Osteoblast (primary cell): Measurements from ENCODE around the gene SLC9A9. TPM values are rescaled to one million over a fixed set of nuclear protein-coding genes. Genes with fewer than 3 reads are reported as not detected.

ENCODE experiments used
- DNase-seq: peaks from one replicate; pipeline ENCODE4 v3.0.0; 2011; ENCODE audit warnings: low spot score, mixed read lengths; ENCODE audit not compliant: insufficient read length; ENCODE audit errors: missing footprints
- H2AFZ ChIP-seq: 2 replicates; pipeline ENCODE4 v1.6.0; 2011; ENCODE audit warnings: mild to moderate bottlenecking, low read length
- H3K27ac ChIP-seq: 2 replicates; pipeline ENCODE4 v1.5.1; 2011; ENCODE audit warnings: mild to moderate bottlenecking, low read depth, low read length, moderate library complexity
- H3K27me3 ChIP-seq: 2 replicates; pipeline ENCODE4 v1.6.0; 2012; ENCODE audit warnings: mild to moderate bottlenecking, control low read depth, inconsistent platforms, low read length, moderate library complexity; ENCODE audit not compliant: insufficient read depth
- H3K36me3 ChIP-seq: 2 replicates; pipeline ENCODE4 v1.5.1; 2011; ENCODE audit warnings: mild to moderate bottlenecking, low read length, control low read depth, moderate library complexity; ENCODE audit not compliant: insufficient read depth
- H3K4me1 ChIP-seq: 2 replicates; pipeline ENCODE4 v1.5.1; 2011; ENCODE audit warnings: mild to moderate bottlenecking, low read length, control low read depth, moderate library complexity; ENCODE audit not compliant: insufficient read depth
- H3K4me2 ChIP-seq: 2 replicates; pipeline ENCODE4 v1.6.0; 2011; ENCODE audit warnings: mild to moderate bottlenecking, low read length; ENCODE audit not compliant: insufficient read depth
- H3K4me3 ChIP-seq: fragments of 200-600 bp; sonication (generic); 3 replicates; pipeline ENCODE4 v1.5.1; 2012; ENCODE audit warnings: mild to moderate bottlenecking, low read length, inconsistent platforms; ENCODE audit not compliant: insufficient read depth
- H3K79me2 ChIP-seq: 2 replicates; pipeline ENCODE4 v1.6.0; 2012; ENCODE audit warnings: mild to moderate bottlenecking, low read length, control low read depth, inconsistent platforms; ENCODE audit not compliant: insufficient read depth
- H3K9me3 ChIP-seq: 2 replicates; pipeline ENCODE4 v1.5.1; 2011; ENCODE audit warnings: low read depth, low read length, control low read depth
- H4K20me1 ChIP-seq: 2 replicates; pipeline ENCODE4 v1.6.0; 2012; ENCODE audit warnings: mild to moderate bottlenecking, low read length, control low read depth; ENCODE audit not compliant: insufficient read depth
- total RNA-seq: library from RNA; depleted of rRNA; stranded (reverse); fragments of >200 nt; gene quantifications from 2 replicates; pipeline ENCODE4 v1.2.3, GENCODE V29; 2012
- TF ChIP-seq, protein P1 (sequence below): IDR thresholded peaks from 2 replicates; pipeline ENCODE4 v1.5.1; 2011; ENCODE audit warnings: mild to moderate bottlenecking, low read depth, low read length, moderate library complexity; ENCODE audit errors: extremely low read depth

Gene SLC9A9
- total RNA-seq, 1 donor = 6.5 TPM

DNA sequence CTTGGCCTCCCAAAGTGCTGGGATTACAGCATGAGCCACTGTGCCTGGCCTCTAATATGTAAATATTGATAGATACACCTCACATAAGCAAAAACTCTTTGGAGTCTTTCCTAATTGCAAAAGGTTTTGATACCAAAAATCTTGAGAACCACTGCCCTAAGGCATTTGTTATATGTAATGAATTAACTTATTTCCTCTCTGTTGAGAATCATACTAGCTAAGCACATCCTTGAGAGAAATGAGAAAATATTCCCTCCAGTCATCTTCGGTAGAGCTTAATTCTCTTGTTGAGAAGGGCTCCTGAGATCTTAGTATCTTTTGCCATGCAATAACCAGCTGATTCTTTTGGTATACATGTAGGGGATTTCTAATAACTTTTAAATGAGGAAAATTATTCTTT, 190.2 kb downstream of the SLC9A9 start:
- no peak for DNase-seq
- no peaks in the 10 kb centered on the region for H3K9me3 ChIP-seq
- H4K20me1 ChIP-seq = no peaks in the 10 kb centered on the region
- no peaks in the 10 kb centered on the region for H3K27me3 ChIP-seq
- no peak overlapping the region for H2AFZ ChIP-seq
- TF ChIP-seq, protein P1, sequence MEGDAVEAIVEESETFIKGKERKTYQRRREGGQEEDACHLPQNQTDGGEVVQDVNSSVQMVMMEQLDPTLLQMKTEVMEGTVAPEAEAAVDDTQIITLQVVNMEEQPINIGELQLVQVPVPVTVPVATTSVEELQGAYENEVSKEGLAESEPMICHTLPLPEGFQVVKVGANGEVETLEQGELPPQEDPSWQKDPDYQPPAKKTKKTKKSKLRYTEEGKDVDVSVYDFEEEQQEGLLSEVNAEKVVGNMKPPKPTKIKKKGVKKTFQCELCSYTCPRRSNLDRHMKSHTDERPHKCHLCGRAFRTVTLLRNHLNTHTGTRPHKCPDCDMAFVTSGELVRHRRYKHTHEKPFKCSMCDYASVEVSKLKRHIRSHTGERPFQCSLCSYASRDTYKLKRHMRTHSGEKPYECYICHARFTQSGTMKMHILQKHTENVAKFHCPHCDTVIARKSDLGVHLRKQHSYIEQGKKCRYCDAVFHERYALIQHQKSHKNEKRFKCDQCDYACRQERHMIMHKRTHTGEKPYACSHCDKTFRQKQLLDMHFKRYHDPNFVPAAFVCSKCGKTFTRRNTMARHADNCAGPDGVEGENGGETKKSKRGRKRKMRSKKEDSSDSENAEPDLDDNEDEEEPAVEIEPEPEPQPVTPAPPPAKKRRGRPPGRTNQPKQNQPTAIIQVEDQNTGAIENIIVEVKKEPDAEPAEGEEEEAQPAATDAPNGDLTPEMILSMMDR = no peak
- H3K4me3 ChIP-seq = no peak overlapping the region
- no peak overlapping the region for H3K4me2 ChIP-seq
- H3K79me2 ChIP-seq = no peaks in the 10 kb centered on the region
- no peak overlapping the region for H3K27ac ChIP-seq
- no peaks in the 10 kb centered on the region for H3K4me1 ChIP-seq
- H3K36me3 ChIP-seq = no peaks in the 10 kb centered on the region

DNA sequence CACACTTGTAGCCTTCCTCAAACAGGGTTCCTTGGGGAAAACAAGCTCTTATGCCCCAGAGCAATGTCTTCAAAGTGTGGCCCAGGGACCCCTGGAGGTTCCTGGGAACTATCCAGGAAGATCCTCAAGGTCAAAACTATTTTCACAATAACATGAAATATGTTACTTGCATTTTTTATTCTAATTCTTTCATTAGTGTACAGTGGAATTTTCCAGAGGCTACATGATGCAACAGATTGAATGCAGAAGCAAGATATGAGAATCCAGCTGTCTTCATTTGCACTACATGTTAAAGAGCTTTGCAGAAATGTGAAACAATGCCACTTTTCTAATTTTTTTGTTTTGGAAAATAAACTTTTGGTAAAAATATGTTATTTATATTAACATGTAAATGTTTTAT, 190.9 kb downstream of the SLC9A9 start:
- Histone ChIP-seq H4K20me1 (no peaks in the 10 kb centered on the region), H3K27me3 (no peaks in the 10 kb centered on the region), H3K4me3 (no peak overlapping the region), H3K4me2 (no peak overlapping the region), H3K27ac (no peak overlapping the region), H3K36me3 (no peaks in the 10 kb centered on the region), H3K9me3 (no peaks in the 10 kb centered on the region), H2AFZ (no peak overlapping the region), H3K4me1 (no peaks in the 10 kb centered on the region), H3K79me2 (no peaks in the 10 kb centered on the region)
- TF ChIP-seq, protein P1 = no peak
- no peak for DNase-seq

DNA sequence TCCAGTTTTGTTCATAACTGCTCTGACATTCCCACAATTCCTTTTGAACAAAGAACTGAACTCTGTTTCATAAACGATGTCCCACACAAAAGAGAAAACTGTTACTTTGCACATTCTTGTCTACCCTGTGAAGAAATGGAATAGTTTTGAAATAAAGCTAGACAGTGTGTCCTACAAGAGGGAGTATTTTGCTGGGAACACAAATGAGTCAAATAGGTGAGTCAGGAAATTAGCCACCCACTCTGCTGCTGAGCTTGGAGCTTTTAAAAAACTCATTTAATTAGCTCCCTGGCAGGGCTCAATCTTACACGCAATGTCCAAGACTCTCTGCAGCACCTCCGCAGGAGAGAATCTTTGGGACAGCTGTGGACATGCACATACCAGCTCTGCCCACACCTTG, 193.4 kb downstream of the SLC9A9 start:
- Histone ChIP-seq H3K4me1 (no peaks in the 10 kb centered on the region), H3K27me3 (no peaks in the 10 kb centered on the region), H2AFZ (no peak overlapping the region), H4K20me1 (no peaks in the 10 kb centered on the region), H3K9me3 (no peaks in the 10 kb centered on the region), H3K27ac (no peak overlapping the region), H3K4me3 (no peak overlapping the region), H3K36me3 (no peaks in the 10 kb centered on the region), H3K79me2 (no peaks in the 10 kb centered on the region), H3K4me2 (no peak overlapping the region)
- TF ChIP-seq, protein P1 = no peak
- no peak for DNase-seq

DNA sequence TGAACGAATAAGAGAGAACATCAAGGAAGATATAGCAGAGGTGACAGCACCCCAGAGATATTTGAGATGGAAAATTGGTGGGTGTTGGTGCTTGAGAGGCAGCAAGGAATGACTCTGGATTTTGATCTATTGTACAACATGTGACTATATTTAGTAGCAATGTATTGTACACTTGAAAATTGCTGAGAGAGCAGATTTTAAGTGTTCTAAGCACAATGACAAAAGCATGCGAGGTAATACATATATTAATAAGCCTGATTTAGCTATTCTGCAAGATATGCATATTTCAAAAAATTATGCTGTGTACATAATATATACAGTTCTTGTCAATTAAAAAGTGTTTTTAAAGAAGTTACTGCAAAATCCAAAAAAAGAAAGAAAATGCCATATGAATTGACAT, 194.3 kb downstream of the SLC9A9 start:
- Histone ChIP-seq H3K27ac (no peak overlapping the region), H3K4me2 (no peak overlapping the region)
- DNase-seq = no peak

More for the DNA sequence above, 194.3 kb downstream of the SLC9A9 start:
- no peaks in the 10 kb centered on the region for H3K9me3 ChIP-seq
- no peaks in the 10 kb centered on the region for H3K36me3 ChIP-seq
- no peaks in the 10 kb centered on the region for H3K27me3 ChIP-seq
- no peaks in the 10 kb centered on the region for H3K79me2 ChIP-seq
- no peaks in the 10 kb centered on the region for H3K4me1 ChIP-seq
- no peak overlapping the region for H3K4me3 ChIP-seq
- H4K20me1 ChIP-seq = no peaks in the 10 kb centered on the region
- no peak overlapping the region for H2AFZ ChIP-seq
- TF ChIP-seq, protein P1 = no peak
